ENCODE measurements around the gene IGFL2. TPM values are rescaled to one million over a fixed set of nuclear protein-coding genes. Genes with fewer than 3 reads are reported as not detected.

The IGFL2 gene
- total and polyA plus RNA-seq, 9 of the 15 experiments (the other 6 are each of a cell fraction or from before 2014, with no cell fraction given): 0.42 to 1.7 (median 0.75) TPM; not detected in 2

- Histone ChIP-seq H3K9me1 (ENCODE audit: control insufficient read depth, insufficient read depth, low read length) (no peaks in the 10 kb centered on the region), H3K79me2 (ENCODE audit: control insufficient read depth, insufficient read depth, low read length) (no peaks in the 10 kb centered on the region; the same call in 2 of the 3 replicates), H3K27ac (ENCODE audit: extremely low read depth, low read depth, low read length) (peak overlapping the region; percentile 49; the same call in 1 of the 3 replicates), H3K27me3 (ENCODE audit: control insufficient read depth in 2 of 2, insufficient read depth in 2 of 2, low read length in 2 of 2) (peaks cover 0 to 5% of the 10 kb centered on the region in 2 experiments; a peak in 1 of 5 replicates), H3K4me3 (no peak overlapping the region), H3K4me2 (ENCODE audit: insufficient read depth, low read length) (peak overlapping the region; percentile 31; the same call in 1 of the 2 replicates), H3K36me3 (ENCODE audit: control insufficient read depth, insufficient read depth, low read length) (no peaks in the 10 kb centered on the region), H3K9ac (ENCODE audit: insufficient read depth in 1 of 2, low read depth in 2 of 2, low read length in 2 of 2) (no peak overlapping the region), H3K9me3 (replicated peaks; ENCODE audit: control insufficient read depth, insufficient read depth, low read depth, low read length) (no peaks in the 10 kb centered on the region; the same call in 1 of the 2 replicates), H2AFZ (ENCODE audit: low read depth, low read length) (0 out of 2 replicates have a peak overlapping the region, but pooled peaks have one; percentile 2), H3K4me1 (replicated peaks in 1 of 2; ENCODE audit: control insufficient read depth in 2 of 2, insufficient read depth in 2 of 2, low read length in 2 of 2) (peaks cover 5% of the 10 kb centered on the region in 2 experiments), H4K20me1 (replicated peaks; ENCODE audit: control insufficient read depth, insufficient read depth, low read length) (no peaks in the 10 kb centered on the region)
- intact Hi-C loops (cut with micrococcal nuclease): no loop called here
- ChIA-PET POLR2A (interaction anchor here (1.0 kb wide), 1 partner anchor 14 kb away, joined by 4 read pairs; no protein-coding TSS in a partner anchor), CTCF (ENCODE audit: low intra/inter-chr PET ratio) (no interaction called here)
- DNase-seq (ENCODE audit: extremely low read depth in 1 of 4, low spot score in 3 of 4): peak in 1 of 4 experiments; percentile 50
- in situ Hi-C loops (cut with MboI): no loop called here
- BruUV-seq (replicated peaks): no TSS peak
- no peak for ATAC-seq
- FAIRE-seq: peak; percentile 29
- 3% methylated on average over 8 of the region's 8 CpGs for WGBS (ENCODE audit: insufficient coverage, low coverage, missing lambda C conversion rate)
- TF ChIP-seq REST (IDR thresholded peaks at IDR 0.05; ENCODE audit: borderline replicate concordance) (no peak), REST (CRISPR knock-in tag; IDR thresholded peaks at IDR 0.05; ENCODE audit: low read depth) (peak; percentile 85), ZNF592 (IDR thresholded peaks at IDR 0.05) (peak; percentile 57; the same call in 1 of the 2 replicates)
- TF ChIP-seq, protein P1, sequence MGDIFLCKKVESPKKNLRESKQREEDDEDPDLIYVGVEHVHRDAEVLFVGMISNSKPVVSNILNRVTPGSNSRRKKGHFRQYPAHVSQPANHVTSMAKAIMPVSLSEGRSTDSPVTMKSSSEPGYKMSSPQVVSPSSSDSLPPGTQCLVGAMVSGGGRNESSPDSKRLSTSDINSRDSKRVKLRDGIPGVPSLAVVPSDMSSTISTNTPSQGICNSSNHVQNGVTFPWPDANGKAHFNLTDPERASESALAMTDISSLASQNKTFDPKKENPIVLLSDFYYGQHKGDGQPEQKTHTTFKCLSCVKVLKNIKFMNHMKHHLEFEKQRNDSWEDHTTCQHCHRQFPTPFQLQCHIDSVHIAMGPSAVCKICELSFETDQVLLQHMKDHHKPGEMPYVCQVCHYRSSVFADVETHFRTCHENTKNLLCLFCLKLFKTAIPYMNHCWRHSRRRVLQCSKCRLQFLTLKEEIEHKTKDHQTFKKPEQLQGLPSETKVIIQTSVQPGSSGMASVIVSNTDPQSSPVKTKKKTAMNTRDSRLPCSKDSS (IDR thresholded peaks at IDR 0.05; ENCODE audit: low read depth, partially characterized antibody): no peak
These were observed 55.1 kb downstream of the IGFL2 start for GRCh38 chr19:46202872-46203860.

Data from K562 (cell line).